H1 (cell line): ENCODE measurements around the gene PTPRJ. TPM values are rescaled to one million over a fixed set of nuclear protein-coding genes. Genes with fewer than 3 reads are reported as not detected.

ENCODE experiments used
- CTCF ChIA-PET: fragments of 300-600 bp; sonication (Branson Sonifier 250); formaldehyde crosslinking; loops from one replicate; lab custom pipeline; 2021; ENCODE audit not compliant: partially characterized antibody; lab: Charles Lee
- POLR2A ChIA-PET: fragments of 300-600 bp; sonication (Branson Sonifier 250); formaldehyde crosslinking; loops from one replicate; lab custom pipeline; 2021; ENCODE audit warnings: inconsistent platforms; ENCODE audit not compliant: partially characterized antibody; lab: Charles Lee
- DNase-seq, 2 experiments: peaks; one replicate each; pipeline versions ENCODE4 v3.0.0 to v3.0.0-alpha.2; 2010 to 2022; ENCODE audit warnings: low spot score in 2 of 2, low read depth in 1 of 2, mixed read lengths in 1 of 2
- FAIRE-seq: peaks from 2 replicates; lab custom pipeline; 2011; peaks lifted over from hg19 to GRCh38; lab: Jason Lieb, UNC
- H2AFZ ChIP-seq: 2 replicates; pipeline ENCODE4 v1.8.1; 2012; ENCODE audit warnings: low read length, inconsistent platforms
- H2AK5ac ChIP-seq: 2 replicates; pipeline ENCODE4 v1.6.1; 2013; ENCODE audit warnings: low read depth, low read length
- H2BK120ac ChIP-seq: replicated peaks from 2 replicates; pipeline ENCODE3; 2013; ENCODE audit warnings: low read depth, low read length, inconsistent platforms
- H2BK12ac ChIP-seq: 2 replicates; pipeline ENCODE4 v1.6.1; 2013; ENCODE audit warnings: low read depth, low read length
- H2BK15ac ChIP-seq: 2 replicates; pipeline ENCODE4 v1.6.1; 2013; ENCODE audit warnings: low read length
- H2BK20ac ChIP-seq: 2 replicates; pipeline ENCODE4 v1.6.1; 2013; ENCODE audit warnings: low read length
- H2BK5ac ChIP-seq: 2 replicates; pipeline ENCODE4 v1.6.1; 2013; ENCODE audit warnings: low read depth, low read length
- H3K14ac ChIP-seq: 2 replicates; pipeline ENCODE4 v1.6.1; 2013; ENCODE audit warnings: inconsistent platforms; ENCODE audit not compliant: insufficient read length
- H3K18ac ChIP-seq: 2 replicates; pipeline ENCODE4 v1.6.1; 2013; ENCODE audit warnings: low read length; ENCODE audit errors: extremely low read depth
- H3K23ac ChIP-seq: 2 replicates; pipeline ENCODE4 v1.6.1; 2013; ENCODE audit warnings: inconsistent platforms; ENCODE audit not compliant: insufficient read length
- H3K23me2 ChIP-seq: 2 replicates; pipeline ENCODE4 v1.6.1; 2013; ENCODE audit warnings: low read depth, low read length
- H3K27ac ChIP-seq: 2 replicates; pipeline ENCODE4 v1.6.1; 2011; ENCODE audit warnings: low read depth, low read length, inconsistent platforms
- H3K27me3 ChIP-seq, 4 experiments: replicated peaks in 1 of 4; 1 replicate in 1 of 4; 2 replicates in 3 of 4; pipeline versions ENCODE4 v1.6.1 to v1.8.1; 2011 to 2013; ENCODE audit warnings: low read length in 3 of 4, mild to moderate bottlenecking in 3 of 4, inconsistent platforms in 2 of 4, mixed read lengths in 2 of 4, moderate library complexity in 1 of 4; ENCODE audit not compliant: control insufficient read depth in 3 of 4, insufficient read depth in 3 of 4; ENCODE audit errors: extremely low read depth in 1 of 4
- H3K36me3 ChIP-seq, 4 experiments: 2 replicates each; pipeline versions ENCODE4 v1.6.1 to v1.8.1; 2011 to 2013; ENCODE audit warnings: mild to moderate bottlenecking in 4 of 4, low read length in 3 of 4, moderate library complexity in 2 of 4, control low read depth in 1 of 4, inconsistent platforms in 1 of 4; ENCODE audit not compliant: insufficient read depth in 4 of 4, control insufficient read depth in 2 of 4
- H3K4ac ChIP-seq: replicated peaks from 2 replicates; pipeline ENCODE3; 2013; ENCODE audit warnings: low read length, low read depth, mixed read lengths, inconsistent platforms; ENCODE audit not compliant: insufficient read length
- H3K4me1 ChIP-seq, 4 experiments: replicated peaks in 1 of 4; 1 replicate in 1 of 4; 2 replicates in 3 of 4; pipeline versions ENCODE4 v1.6.1 to v1.8.1; 2011 to 2013; ENCODE audit warnings: low read length in 3 of 4, inconsistent platforms in 2 of 4, mixed read lengths in 1 of 4; ENCODE audit not compliant: insufficient read depth in 4 of 4, control insufficient read depth in 3 of 4
- H3K4me2 ChIP-seq, 2 experiments: 2 replicates each; pipeline versions ENCODE4 v1.6.1 to v1.8.1; 2011 to 2013; ENCODE audit warnings: low read depth in 2 of 2, low read length in 2 of 2, control low read depth in 1 of 2, inconsistent platforms in 1 of 2, mild to moderate bottlenecking in 1 of 2; ENCODE audit not compliant: insufficient read depth in 1 of 2
- H3K4me3 ChIP-seq, 4 experiments: fragments of 200-600, 300-600 bp in 1 of 4; sonication (generic), shearing (Covaris generic), sonication (Bioruptor Twin) in 1 of 4; 2 replicates each; pipeline versions ENCODE4 v1.5.1 to v1.8.1; 2011 to 2016; ENCODE audit warnings: low read length in 4 of 4, low read depth in 3 of 4, control low read depth in 2 of 4, inconsistent platforms in 2 of 4, mild to moderate bottlenecking in 2 of 4, mixed read lengths in 1 of 4, moderate library complexity in 1 of 4; ENCODE audit not compliant: insufficient read depth in 2 of 4; ENCODE audit errors: extremely low read depth in 1 of 4
- H3K56ac ChIP-seq: replicated peaks from 2 replicates; pipeline ENCODE3; 2013; ENCODE audit warnings: low read depth, mild to moderate bottlenecking, mixed read lengths, low read length, inconsistent platforms; ENCODE audit not compliant: insufficient read length
- H3K79me1 ChIP-seq: 2 replicates; pipeline ENCODE4 v1.6.1; 2013; ENCODE audit warnings: low read depth, low read length, control low read depth
- H3K79me2 ChIP-seq, 2 experiments: 2 replicates each; pipeline versions ENCODE4 v1.6.1 to v1.8.1; 2012 to 2013; ENCODE audit warnings: low read length in 2 of 2, mild to moderate bottlenecking in 2 of 2, inconsistent platforms in 1 of 2; ENCODE audit not compliant: insufficient read depth in 2 of 2, control insufficient read depth in 1 of 2
- H3K9ac ChIP-seq, 4 experiments: replicated peaks in 1 of 4; 1 replicate in 1 of 4; 2 replicates in 3 of 4; pipeline versions ENCODE4 v1.6.1 to v1.8.1; 2011 to 2013; ENCODE audit warnings: low read depth in 3 of 4, low read length in 3 of 4, control low read depth in 2 of 4, mild to moderate bottlenecking in 2 of 4, moderate library complexity in 2 of 4, inconsistent platforms in 1 of 4; ENCODE audit errors: extremely low read depth in 1 of 4
- H3K9me3 ChIP-seq, 2 experiments: 2 replicates each; pipeline versions ENCODE4 v1.6.1 to v1.8.1; 2012 to 2013; ENCODE audit warnings: mild to moderate bottlenecking in 2 of 2, moderate library complexity in 2 of 2, control low read depth in 1 of 2, inconsistent platforms in 1 of 2, low read depth in 1 of 2, low read length in 1 of 2, mixed read lengths in 1 of 2; ENCODE audit not compliant: insufficient read depth in 2 of 2
- H4K20me1 ChIP-seq, 2 experiments: replicated peaks in 1 of 2; 2 replicates each; pipeline versions ENCODE3 to v1.8.1; 2011 to 2013; ENCODE audit warnings: inconsistent platforms in 2 of 2, low read length in 2 of 2, mild to moderate bottlenecking in 1 of 2; ENCODE audit not compliant: insufficient read depth in 2 of 2, control insufficient read depth in 1 of 2
- H4K5ac ChIP-seq: 2 replicates; pipeline ENCODE4 v1.6.1; 2013; ENCODE audit warnings: low read length, low read depth, mixed read lengths, inconsistent platforms; ENCODE audit not compliant: insufficient read length
- H4K8ac ChIP-seq: 2 replicates; pipeline ENCODE4 v1.8.0; 2013; ENCODE audit warnings: mild to moderate bottlenecking, moderate library complexity, low read length, inconsistent platforms; ENCODE audit not compliant: insufficient read depth; ENCODE audit errors: extremely low read depth
- H4K91ac ChIP-seq: replicated peaks from 2 replicates; pipeline ENCODE3; 2013; ENCODE audit warnings: low read length, mixed read lengths, inconsistent platforms; ENCODE audit not compliant: insufficient read length
- CBX5 ChIP-seq: fragments of 300-800, 300-1000 bp; sonication (generic); IDR thresholded peaks from 2 replicates; pipeline ENCODE4 v1.7.1; 2016; ENCODE audit warnings: antibody characterized with exemption, low read length, low read depth
- CHD2 ChIP-seq: IDR thresholded peaks from 2 replicates; pipeline ENCODE4 v1.6.1; 2012; ENCODE audit warnings: low read length, improper control_type of control experiment
- GABPA ChIP-seq: IDR thresholded peaks from 2 replicates; pipeline ENCODE4 v1.6.1; 2011; ENCODE audit warnings: mild to moderate bottlenecking, low read length, moderate library complexity, borderline replicate concordance; ENCODE audit not compliant: insufficient read depth
- GTF2F1 ChIP-seq: IDR thresholded peaks from 2 replicates; pipeline ENCODE4 v1.6.1; 2012; ENCODE audit warnings: low read depth, low read length, improper control_type of control experiment, borderline replicate concordance
- KDM1A ChIP-seq: fragments of 200-600, 300-600 bp; sonication (generic); IDR thresholded peaks from 2 replicates; pipeline ENCODE4 v1.7.1; 2016; ENCODE audit warnings: mild to moderate bottlenecking, low read length, borderline replicate concordance
- POLR2A ChIP-seq, 2 experiments: IDR thresholded peaks; 1 replicate in 1 of 2; 2 replicates in 1 of 2; pipeline ENCODE4 v1.6.1; 2011; ENCODE audit warnings: low read depth in 2 of 2, low read length in 2 of 2, mild to moderate bottlenecking in 2 of 2; ENCODE audit errors: control extremely low read depth in 1 of 2
- SAP30 ChIP-seq: fragments of 300-600 bp; sonication (generic); IDR thresholded peaks from 2 replicates; pipeline ENCODE4 v1.7.1; 2012; ENCODE audit warnings: low read length, moderate library complexity, mild to moderate bottlenecking, inconsistent platforms; ENCODE audit not compliant: insufficient read depth, insufficient replicate concordance
- SIN3A ChIP-seq, 2 experiments: IDR thresholded peaks in 1 of 2; conservative IDR thresholded peaks in 1 of 2; 2 replicates each; pipeline ENCODE4 v1.6.1; 2011 to 2012; ENCODE audit warnings: low read length in 2 of 2, improper control_type of control experiment in 1 of 2, low read depth in 1 of 2, mild to moderate bottlenecking in 1 of 2
- SP1 ChIP-seq: IDR thresholded peaks from 2 replicates; pipeline ENCODE4 v1.6.1; 2011; ENCODE audit warnings: low read depth, low read length
- SRF ChIP-seq: IDR thresholded peaks from 2 replicates; pipeline ENCODE4 v1.6.1; 2011; ENCODE audit warnings: mild to moderate bottlenecking, low read depth, low read length, moderate library complexity
- TBP ChIP-seq: IDR thresholded peaks from 2 replicates; pipeline ENCODE4 v1.6.1; 2011; ENCODE audit warnings: low read depth, low read length, improper control_type of control experiment
- WGBS, 2 experiments: shearing (Covaris generic) in 1 of 2; methylation state at CpG; one replicate each; pipeline versions ENCODE4 v1.1.6 to v1.1.7; 2013 to 2015; ENCODE audit warnings: low lambda C conversion rate in 2 of 2, mixed read lengths in 2 of 2, inconsistent platforms in 1 of 2, low coverage in 1 of 2, missing lambda C conversion rate in 1 of 2; ENCODE audit not compliant: insufficient replicate concordance in 2 of 2, insufficient coverage in 1 of 2, insufficient read length in 1 of 2; ENCODE audit errors: extremely low coverage in 1 of 2, missing lambda C conversion rate in 1 of 2; 5-methylcytosine and 5-hydroxymethylcytosine counted together
- polyA plus RNA-seq, 7 experiments: library from polyadenylated mRNA; depleted of rRNA in 3 of 7; stranded (reverse) in 5 of 7; unstranded in 2 of 7; fragments of >200 nt in 5 of 7; fragments of 200-250 nt in 2 of 7; gene quantifications; 1 replicate in 5 of 7; 2 replicates in 1 of 7; 4 replicates in 1 of 7; pipeline versions ENCODE4 v1.2.1 to v1.2.3, GENCODE V29; 2011 to 2013; ENCODE audit warnings: missing spikeins in 2 of 7, mixed read lengths in 2 of 7
- total RNA-seq: library from RNA; stranded (reverse); fragmentation: NEBNext Ultra II Directional; extraction: Animal tissue kit (Norgen Biotek cat#: 25700); gene quantifications from 2 replicates; pipeline ENCODE4 v1.2.1, GENCODE V29; 2021
- TF ChIP-seq, protein P1 (sequence below): IDR thresholded peaks from 2 replicates; pipeline ENCODE4 v1.6.1; 2011; ENCODE audit warnings: low read depth, mild to moderate bottlenecking, low read length; ENCODE audit not compliant: insufficient read depth
- TF ChIP-seq, protein P2 (sequence below): IDR thresholded peaks from 2 replicates; pipeline ENCODE4 v1.6.1; 2012; ENCODE audit warnings: inconsistent platforms

Gene PTPRJ
- total and polyA plus RNA-seq, 2 of the 8 experiments (the other 6 are each of a cell fraction or from before 2014, with no cell fraction given) = 4.4 to 22.6 TPM

DNA sequence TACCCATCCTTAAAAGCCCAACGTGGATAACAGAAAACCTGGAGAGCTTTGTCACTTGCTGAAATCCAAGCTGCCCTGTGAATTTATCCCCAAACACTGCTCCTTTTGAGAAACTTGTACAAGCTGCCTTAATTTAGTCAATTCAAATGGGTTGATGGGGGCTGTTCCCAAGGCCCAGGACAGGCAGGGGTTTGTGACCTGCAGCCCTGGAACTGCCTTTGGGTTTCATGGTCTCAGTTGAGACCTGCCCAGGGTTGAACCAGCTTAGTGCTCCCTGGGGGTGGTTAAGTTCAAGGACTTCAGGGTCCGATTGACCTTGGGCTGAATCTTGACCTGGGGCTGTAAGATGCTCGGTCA is 124.2 kb downstream of the PTPRJ start:
- no peak overlapping the region for H3K27ac ChIP-seq
- FAIRE-seq = no peak
- WGBS, 2 experiments = 88% methylated on average over 3 of the region's 3 CpGs; no CpG with 5 or more reads in 1 of the 2 experiments
- TF ChIP-seq CHD2 = no peak
- no peak for TF ChIP-seq CBX5
- TF ChIP-seq KDM1A = no peak
- TF ChIP-seq GABPA = no peak
- TF ChIP-seq GTF2F1 = no peak
- TF ChIP-seq POLR2A (IDR thresholded peaks at IDR 0.05; ENCODE audit: control extremely low read depth in 1 of 2, low read depth in 2 of 2, low read length in 2 of 2) = no peak
- no peak for TF ChIP-seq TBP
- no peak for TF ChIP-seq SP1
- no peak for TF ChIP-seq SAP30
- no peak for TF ChIP-seq SIN3A (conservative IDR thresholded peaks at IDR 0.05 in 1 of 2, IDR thresholded peaks at IDR 0.05 in 1 of 2; ENCODE audit: low read depth in 1 of 2, low read length in 2 of 2)
- no peak for TF ChIP-seq SRF
- TF ChIP-seq, protein P1, sequence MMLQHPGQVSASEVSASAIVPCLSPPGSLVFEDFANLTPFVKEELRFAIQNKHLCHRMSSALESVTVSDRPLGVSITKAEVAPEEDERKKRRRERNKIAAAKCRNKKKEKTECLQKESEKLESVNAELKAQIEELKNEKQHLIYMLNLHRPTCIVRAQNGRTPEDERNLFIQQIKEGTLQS = no peak
- TF ChIP-seq, protein P2, sequence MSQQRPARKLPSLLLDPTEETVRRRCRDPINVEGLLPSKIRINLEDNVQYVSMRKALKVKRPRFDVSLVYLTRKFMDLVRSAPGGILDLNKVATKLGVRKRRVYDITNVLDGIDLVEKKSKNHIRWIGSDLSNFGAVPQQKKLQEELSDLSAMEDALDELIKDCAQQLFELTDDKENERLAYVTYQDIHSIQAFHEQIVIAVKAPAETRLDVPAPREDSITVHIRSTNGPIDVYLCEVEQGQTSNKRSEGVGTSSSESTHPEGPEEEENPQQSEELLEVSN = no peak

More for the DNA sequence above, 124.2 kb downstream of the PTPRJ start:
- H3K4me2 ChIP-seq = no peak overlapping the region
- H3K9ac ChIP-seq = no peak overlapping the region
- H2BK15ac ChIP-seq = no peak overlapping the region
- H3K36me3 ChIP-seq = no peaks in the 10 kb centered on the region
- DNase-seq = no peak
- no peak overlapping the region for H2AK5ac ChIP-seq
- H3K27me3 ChIP-seq = no peaks in the 10 kb centered on the region
- no peak overlapping the region for H2BK120ac ChIP-seq
- no peaks in the 10 kb centered on the region for H3K23me2 ChIP-seq
- no peak overlapping the region for H2BK12ac ChIP-seq
- H3K56ac ChIP-seq = no peak overlapping the region
- no peak overlapping the region for H2AFZ ChIP-seq
- H3K14ac ChIP-seq = no peak overlapping the region
- peaks cover 0 to 10% (median 1%) of the 10 kb centered on the region in 4 experiments; a peak in 5 of 7 replicates for H3K4me1 ChIP-seq
- H3K18ac ChIP-seq = no peak overlapping the region
- CTCF ChIA-PET = interaction anchor here (0.6 to 10.1 kb wide), 5 partner anchors 12 to 226 kb away, joined by 3 to 172 read pairs (median 7); no protein-coding TSS in a partner anchor
- H2BK20ac ChIP-seq = no peak overlapping the region
- peaks cover 0 to under 1% of the 10 kb centered on the region in 2 experiments; a peak in 2 of 4 replicates for H3K79me2 ChIP-seq
- H3K79me1 ChIP-seq = peaks cover 2% of the 10 kb centered on the region; the same call in 1 of the 2 replicates
- H4K91ac ChIP-seq = no peak overlapping the region
- H3K23ac ChIP-seq = no peak overlapping the region
- no peak overlapping the region for H3K4ac ChIP-seq
- POLR2A ChIA-PET = no interaction called here
- no peak overlapping the region for H4K8ac ChIP-seq
- H3K9me3 ChIP-seq = no peaks in the 10 kb centered on the region
- no peak overlapping the region for H3K4me3 ChIP-seq
- no peak overlapping the region for H2BK5ac ChIP-seq
- no peak overlapping the region for H4K5ac ChIP-seq
- H4K20me1 ChIP-seq = no peaks in the 10 kb centered on the region
